Uterus (tissue), 4 donors: Measurements from ENCODE around the gene SEC14L3. TPM values are rescaled to one million over a fixed set of nuclear protein-coding genes. Genes with fewer than 3 reads are reported as not detected.
A peak's percentile ranks its signal among the peaks of the same experiment; 100 is the strongest.

Source experiments
- DNase-seq, 2 donors: peaks; one replicate each; pipeline ENCODE4 v3.0.0-alpha.2; 2019 to 2020
- H3K27ac ChIP-seq, 2 donors: fragments of 200-600 bp; sonication (generic); 1 replicate in 1 of 2; 2 replicates in 1 of 2; pipeline ENCODE4 v1.5.1; 2016 to 2018
- H3K27me3 ChIP-seq, 2 donors: fragments of 200-600 bp; sonication (generic); one replicate each; pipeline ENCODE4 v1.5.1; 2018 to 2019; ENCODE audit warnings: control low read depth in 1 of 2
- H3K36me3 ChIP-seq, 2 donors: fragments of 200-600 bp; sonication (generic); one replicate each; pipeline ENCODE4 v1.5.1; 2019; ENCODE audit warnings: control low read depth in 1 of 2
- H3K4me1 ChIP-seq, 2 donors: fragments of 200-600 bp; sonication (generic); one replicate each; pipeline ENCODE4 v1.5.1; 2018 to 2019; ENCODE audit warnings: control low read depth in 1 of 2
- H3K4me3 ChIP-seq, 2 donors: fragments of 200-600 bp; sonication (generic); 1 replicate in 1 of 2; 2 replicates in 1 of 2; pipeline ENCODE4 v1.5.1; 2018 to 2019; ENCODE audit warnings: mild to moderate bottlenecking in 1 of 2
- H3K9me3 ChIP-seq, 2 donors: fragments of 200-600 bp; sonication (generic); one replicate each; pipeline ENCODE4 v1.5.1; 2019; ENCODE audit warnings: control low read depth in 1 of 2
- CTCF ChIP-seq, 4 experiments: fragments of 200-600 bp in 2 of 4; fragments of 450-650 bp in 2 of 4; sonication (generic) in 2 of 4; IDR thresholded peaks; one replicate each; pipeline ENCODE4 v1.5.1; 2016 to 2019; ENCODE audit warnings: antibody characterized with exemption in 4 of 4, mild to moderate bottlenecking in 2 of 4, moderate library complexity in 1 of 4
- POLR2A ChIP-seq, 2 donors: fragments of 450-650 bp; IDR thresholded peaks; one replicate each; pipeline ENCODE4 v1.6.1; 2016; ENCODE audit warnings: antibody characterized with exemption in 2 of 2, mild to moderate bottlenecking in 1 of 2, moderate library complexity in 1 of 2
- intact Hi-C: fragments of 100-400 bp; cut with DNase I; formaldehyde crosslinking; loops from one replicate; pipeline ENCODE4 v1.15.1; 2023; ENCODE audit warnings: low total_unique reads
- total RNA-seq, 4 donors: library from RNA; depleted of rRNA in 3 of 4; stranded (reverse); fragments of >200 nt in 3 of 4; gene quantifications; one replicate each; pipeline versions ENCODE4 v1.1.0 to v1.2.4, GENCODE V29; 2014 to 2023
- donor health status: DM: yes; HTN: yes; CAD: no.

The SEC14L3 gene
- total RNA-seq, 4 donors from 2014 or later, result not detected

- Histone ChIP-seq H3K27ac (no peak overlapping the region), H3K9me3 (no peaks in the 10 kb centered on the region), H3K36me3 (no peaks in the 10 kb centered on the region), H3K4me3 (no peak overlapping the region), H3K4me1 (peaks cover 0 to 5% of the 10 kb centered on the region in 2 donors), H3K27me3 (no peaks in the 10 kb centered on the region)
- DNase-seq, result no peak
- intact Hi-C loops, result no loop called here
- TF ChIP-seq CTCF (IDR thresholded peaks at IDR 0.05), result no peak
- no peak for TF ChIP-seq POLR2A (IDR thresholded peaks at IDR 0.05)
Observed at GRCh38 chr22:30429887-30430286, 41.9 kb downstream of the SEC14L3 start.

GRCh38 chr22:30427871-30428270 lies 43.9 kb downstream of the SEC14L3 start:
- intact Hi-C loops, result no loop called here
- Histone ChIP-seq H3K4me1 (peaks cover 0 to 10% of the 10 kb centered on the region in 2 donors), H3K9me3 (no peaks in the 10 kb centered on the region), H3K27me3 (no peaks in the 10 kb centered on the region), H3K36me3 (no peaks in the 10 kb centered on the region), H3K27ac (no peak overlapping the region), H3K4me3 (no peak overlapping the region)
- TF ChIP-seq CTCF (IDR thresholded peaks at IDR 0.05), result no peak
- no peak for TF ChIP-seq POLR2A (IDR thresholded peaks at IDR 0.05)
- DNase-seq, result no peak

- Histone ChIP-seq H3K4me3 (peak overlapping the region; percentile 50 to 63), H3K4me1 (peaks cover 0 to 21% of the 10 kb centered on the region in 2 donors), H3K27me3 (no peaks in the 10 kb centered on the region), H3K27ac (peak overlapping the region; percentile 67 to 74), H3K9me3 (no peaks in the 10 kb centered on the region), H3K36me3 (no peaks in the 10 kb centered on the region)
- DNase-seq, result peak; percentile 68
- intact Hi-C loops, result no loop called here
- peak; percentile 22 to 65 (median 39) for TF ChIP-seq CTCF (IDR thresholded peaks at IDR 0.05)
- TF ChIP-seq POLR2A (IDR thresholded peaks at IDR 0.05), result no peak
Observed at GRCh38 chr22:30426388-30427353, 45.1 kb downstream of the SEC14L3 start.

GRCh38 chr22:30425616-30426387 lies 46.0 kb downstream of the SEC14L3 start, which contains the start of gene MTFP1:
Gene MTFP1 (plus strand): TSS chr22:30425768. CDS start chr22:30425880, 112 bp downstream.
- DNase-seq, result peak; percentile 47 to 64
- TF ChIP-seq CTCF (IDR thresholded peaks at IDR 0.05) (no peak), POLR2A (IDR thresholded peaks at IDR 0.05) (no peak)
- Histone ChIP-seq H3K9me3 (no peaks in the 10 kb centered on the region), H3K36me3 (no peaks in the 10 kb centered on the region), H3K4me1 (peaks cover 0 to 21% of the 10 kb centered on the region in 2 donors), H3K4me3 (peak within 1 kb of the TSS; percentile 64 to 65), H3K27me3 (no peaks in the 10 kb centered on the region), H3K27ac (peak within 1 kb of the TSS; percentile 67 to 83)
- intact Hi-C loops, result no loop called here

- DNase-seq, result no peak
- Histone ChIP-seq H3K9me3 (no peaks in the 10 kb centered on the region), H3K4me1 (peaks cover 0 to 21% of the 10 kb centered on the region in 2 donors), H3K27ac (peak overlapping the region; percentile 67 to 74), H3K4me3 (peak overlapping the region; percentile 50 to 63), H3K36me3 (no peaks in the 10 kb centered on the region), H3K27me3 (no peaks in the 10 kb centered on the region)
- TF ChIP-seq POLR2A (IDR thresholded peaks at IDR 0.05) (no peak), CTCF (IDR thresholded peaks at IDR 0.05) (no peak)
- intact Hi-C loops, result no loop called here
Observed at GRCh38 chr22:30425327-30425615, 46.5 kb downstream of the SEC14L3 start.
